NB4 (cell line): ENCODE results near the gene BIRC3.

ENCODE experiments used
- POLR2A ChIP-seq: IDR thresholded peaks from 2 replicates; pipeline ENCODE4 v1.6.1; 2011; ENCODE audit warnings: mild to moderate bottlenecking; ENCODE audit not compliant: insufficient read length; ENCODE audit errors: extremely low read depth
- TF ChIP-seq, protein P1 (sequence below): IDR thresholded peaks from one replicate; pipeline ENCODE4 v1.5.1; 2012; ENCODE audit warnings: low read depth, low read length

DNA sequence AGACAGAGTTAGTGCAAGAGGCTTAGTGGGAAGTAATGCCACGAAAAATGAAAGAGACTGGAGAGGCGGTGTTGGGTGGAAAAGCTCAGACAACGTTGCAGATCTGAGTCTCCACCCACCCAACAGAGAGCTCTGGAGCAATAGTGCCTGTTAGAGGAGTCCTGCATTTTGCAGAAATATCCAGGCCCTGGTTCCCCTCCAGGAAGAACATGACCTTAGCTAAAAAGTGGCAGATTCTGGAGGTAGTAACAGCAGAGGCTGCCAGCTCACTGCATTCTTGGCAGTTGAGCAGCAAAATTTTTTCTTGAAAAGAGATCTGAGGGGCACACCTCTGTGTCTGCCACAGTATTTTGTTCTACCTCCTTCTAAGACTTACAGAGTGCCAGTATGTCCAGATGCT, 27.7 kb upstream of the BIRC3 start:
- TF ChIP-seq, protein P1, sequence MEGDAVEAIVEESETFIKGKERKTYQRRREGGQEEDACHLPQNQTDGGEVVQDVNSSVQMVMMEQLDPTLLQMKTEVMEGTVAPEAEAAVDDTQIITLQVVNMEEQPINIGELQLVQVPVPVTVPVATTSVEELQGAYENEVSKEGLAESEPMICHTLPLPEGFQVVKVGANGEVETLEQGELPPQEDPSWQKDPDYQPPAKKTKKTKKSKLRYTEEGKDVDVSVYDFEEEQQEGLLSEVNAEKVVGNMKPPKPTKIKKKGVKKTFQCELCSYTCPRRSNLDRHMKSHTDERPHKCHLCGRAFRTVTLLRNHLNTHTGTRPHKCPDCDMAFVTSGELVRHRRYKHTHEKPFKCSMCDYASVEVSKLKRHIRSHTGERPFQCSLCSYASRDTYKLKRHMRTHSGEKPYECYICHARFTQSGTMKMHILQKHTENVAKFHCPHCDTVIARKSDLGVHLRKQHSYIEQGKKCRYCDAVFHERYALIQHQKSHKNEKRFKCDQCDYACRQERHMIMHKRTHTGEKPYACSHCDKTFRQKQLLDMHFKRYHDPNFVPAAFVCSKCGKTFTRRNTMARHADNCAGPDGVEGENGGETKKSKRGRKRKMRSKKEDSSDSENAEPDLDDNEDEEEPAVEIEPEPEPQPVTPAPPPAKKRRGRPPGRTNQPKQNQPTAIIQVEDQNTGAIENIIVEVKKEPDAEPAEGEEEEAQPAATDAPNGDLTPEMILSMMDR: no peak
- TF ChIP-seq POLR2A: no peak
